ENCODE data around the gene EID2B. TPM values are rescaled to one million over a fixed set of nuclear protein-coding genes. Genes with fewer than 3 reads are reported as not detected.

Gene EID2B
- total RNA-seq, 6 experiments from 2014 or later = 2.2 to 3.7 (median 3.3) TPM

DNA sequence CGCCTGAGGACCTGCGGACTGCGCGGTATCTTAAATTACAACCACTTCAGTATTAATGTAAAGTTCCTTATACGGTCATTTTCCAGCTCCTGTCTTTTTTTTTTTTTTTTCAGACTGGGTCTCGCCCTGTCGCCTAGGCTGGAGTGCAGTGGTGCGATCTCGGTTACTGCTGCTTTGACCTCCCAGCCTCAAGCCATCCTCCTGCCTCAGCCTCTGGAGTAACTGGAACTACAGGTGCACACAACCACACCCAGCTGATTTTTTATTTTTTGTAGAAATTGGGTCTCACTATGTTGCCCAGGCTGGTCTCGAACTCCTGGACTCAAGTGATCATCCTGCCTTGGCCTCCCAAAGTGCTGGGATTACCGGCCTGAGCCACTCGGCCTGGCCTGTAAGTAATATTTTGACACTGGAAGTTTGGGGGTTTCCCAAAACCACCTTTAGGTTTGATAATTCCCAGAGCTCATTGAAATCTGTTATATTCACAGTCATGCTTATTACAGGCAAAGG lies 406 bp upstream of the EID2B start:
- no peak overlapping the region; the same call in 1 of the 2 replicates for H3K4me3 Mint-ChIP-seq

GRCh38 chr19:39531834-39532232 lies 819 bp downstream of the EID2B start:
- Mint-ChIP-seq H3K9me3 (no peaks in the 10 kb centered on the region), H3K36me3 (ENCODE audit: low read depth) (no peaks in the 10 kb centered on the region; the same call in 1 of the 2 replicates), H3K27me3 (ENCODE audit: insufficient read depth) (no peaks in the 10 kb centered on the region), H3K4me3 (peak overlapping the region; percentile 98), H3K4me1 (ENCODE audit: low read depth) (peaks cover 19% of the 10 kb centered on the region), H3K27ac (peak overlapping the region; percentile 90)
- no peak for DNase-seq
- TF ChIP-seq CTCF (IDR thresholded peaks at IDR 0.05) = no peak

More for the DNA sequence above, 406 bp upstream of the EID2B start:
- Mint-ChIP-seq H3K27me3 (ENCODE audit: insufficient read depth) (no peaks in the 10 kb centered on the region), H3K36me3 (ENCODE audit: low read depth) (peaks cover under 1% of the 10 kb centered on the region; the same call in 1 of the 2 replicates), H3K9me3 (no peaks in the 10 kb centered on the region), H3K27ac (no peak overlapping the region; the same call in 1 of the 2 replicates), H3K4me1 (ENCODE audit: low read depth) (peaks cover 22% of the 10 kb centered on the region)
- DNase-seq = no peak
- TF ChIP-seq CTCF (IDR thresholded peaks at IDR 0.05) = peak; percentile 68

DNA sequence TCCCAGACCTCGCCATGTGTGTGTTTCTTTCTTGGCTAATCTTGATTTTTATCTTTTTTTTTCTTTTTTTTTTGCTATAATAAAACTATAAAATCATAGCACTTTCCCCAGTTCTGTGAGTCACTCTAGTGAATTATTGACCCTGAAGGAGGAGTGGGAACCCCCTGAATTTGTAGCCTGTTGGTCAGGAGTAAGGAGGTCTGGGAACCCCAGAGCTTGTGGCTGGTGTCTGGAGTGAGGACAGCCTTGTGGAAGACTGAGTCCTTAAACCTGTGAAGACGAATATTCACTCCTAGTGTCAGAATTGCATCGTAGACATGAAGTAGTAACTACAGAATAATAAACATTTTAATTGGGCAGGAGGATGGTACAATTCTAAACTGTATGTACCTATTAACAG lies 7.4 kb downstream of the EID2B start:
- Mint-ChIP-seq H3K27me3 (ENCODE audit: insufficient read depth) (no peaks in the 10 kb centered on the region; the same call in 1 of the 2 replicates), H3K9me3 (no peaks in the 10 kb centered on the region), H3K4me3 (no peak overlapping the region), H3K27ac (no peak overlapping the region), H3K36me3 (ENCODE audit: low read depth) (no peaks in the 10 kb centered on the region), H3K4me1 (ENCODE audit: low read depth) (no peaks in the 10 kb centered on the region)
- TF ChIP-seq CTCF (IDR thresholded peaks at IDR 0.05) = no peak
- DNase-seq = no peak

DNA sequence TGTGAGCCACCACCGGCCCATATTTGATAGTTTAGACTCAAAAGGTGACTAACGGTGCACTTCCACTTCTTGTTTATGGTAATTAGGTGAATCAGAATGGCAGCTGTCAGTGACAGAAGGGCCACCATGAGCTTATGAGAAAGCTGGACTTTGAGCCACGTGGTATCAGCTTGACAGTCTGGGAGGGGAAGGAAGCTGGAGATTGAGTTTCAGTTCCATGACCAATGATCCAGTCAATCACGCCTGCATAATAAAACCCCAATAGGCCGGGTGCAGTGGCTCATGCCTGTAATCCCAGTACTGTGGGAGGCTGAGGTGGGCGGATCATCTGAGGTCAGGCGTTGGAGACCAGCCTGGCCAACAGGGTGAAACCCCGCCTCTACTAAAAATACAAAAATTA lies 8.2 kb downstream of the EID2B start:
- no peak for DNase-seq
- TF ChIP-seq CTCF (IDR thresholded peaks at IDR 0.05) = no peak
- Mint-ChIP-seq H3K4me1 (ENCODE audit: low read depth) (no peaks in the 10 kb centered on the region), H3K36me3 (ENCODE audit: low read depth) (no peaks in the 10 kb centered on the region), H3K9me3 (no peaks in the 10 kb centered on the region), H3K4me3 (no peak overlapping the region), H3K27me3 (ENCODE audit: insufficient read depth) (no peaks in the 10 kb centered on the region; the same call in 1 of the 2 replicates), H3K27ac (no peak overlapping the region)

- no peak for TF ChIP-seq CTCF (IDR thresholded peaks at IDR 0.05)
- Mint-ChIP-seq H3K36me3 (ENCODE audit: low read depth) (no peaks in the 10 kb centered on the region), H3K27me3 (ENCODE audit: insufficient read depth) (peaks cover 25% of the 10 kb centered on the region), H3K4me3 (no peak overlapping the region), H3K4me1 (ENCODE audit: low read depth) (no peaks in the 10 kb centered on the region), H3K9me3 (peaks cover 4% of the 10 kb centered on the region; the same call in 1 of the 2 replicates), H3K27ac (no peak overlapping the region)
- no peak for DNase-seq
These were observed 11.8 kb downstream of the EID2B start for GRCh38 chr19:39520541-39521484.
